Lung (tissue), 16 donors: ENCODE results near the gene CT47A1. TPM values are rescaled to one million over a fixed set of nuclear protein-coding genes. Genes with fewer than 3 reads are reported as not detected.
"Not testable (repeated sequence)": the region's sequence is repeated elsewhere in the genome, so short reads cannot be mapped to it uniquely, and the experiment has no call there.

ENCODE experiments used
- ATAC-seq: fragments of 200-7000 bp; cut with Tn5 transposase; one replicate; pipeline ENCODE4 v1.9.1; 2020; ENCODE audit warnings: moderate number of reproducible peaks; ENCODE audit not compliant: insufficient read depth, low FRiP score
- DNase-seq, 3 donors: peaks; one replicate each; pipeline ENCODE4 v3.0.0-alpha.2; 2013 to 2017
- H3K27ac ChIP-seq, 2 donors: one replicate each; pipeline ENCODE4 v1.5.1; 2013; ENCODE audit warnings: mild to moderate bottlenecking in 2 of 2, moderate library complexity in 2 of 2, control low read depth in 1 of 2, inconsistent platforms in 1 of 2, low read depth in 1 of 2, low read length in 1 of 2
- H3K27me3 ChIP-seq, 3 donors: one replicate each; pipeline ENCODE4 v1.5.1; 2013; ENCODE audit warnings: low read length in 2 of 3; ENCODE audit not compliant: control insufficient read depth in 3 of 3, insufficient read depth in 3 of 3
- H3K36me3 ChIP-seq, 4 donors: one replicate each; pipeline ENCODE4 v1.5.1; 2013; ENCODE audit warnings: low read length in 4 of 4, mild to moderate bottlenecking in 1 of 4, moderate library complexity in 1 of 4; ENCODE audit not compliant: control insufficient read depth in 4 of 4, insufficient read depth in 4 of 4
- H3K4me1 ChIP-seq, 5 donors: one replicate each; pipeline ENCODE4 v1.5.1; 2013; ENCODE audit warnings: low read length in 5 of 5, mild to moderate bottlenecking in 2 of 5, moderate library complexity in 1 of 5; ENCODE audit not compliant: control insufficient read depth in 5 of 5, insufficient read depth in 5 of 5
- H3K4me3 ChIP-seq: one replicate; pipeline ENCODE4 v1.5.1; 2013; ENCODE audit warnings: mild to moderate bottlenecking, control low read depth, moderate library complexity
- H3K9ac ChIP-seq, 2 donors: one replicate each; pipeline ENCODE4 v1.5.1; 2013; ENCODE audit warnings: low read length in 2 of 2, control low read depth in 1 of 2; ENCODE audit not compliant: insufficient read depth in 1 of 2
- H3K9me3 ChIP-seq, 4 donors: one replicate each; pipeline ENCODE4 v1.5.1; 2013; ENCODE audit warnings: low read length in 3 of 4, mild to moderate bottlenecking in 1 of 4, moderate library complexity in 1 of 4; ENCODE audit not compliant: control insufficient read depth in 4 of 4, insufficient read depth in 3 of 4
- CTCF ChIP-seq: IDR thresholded peaks from 2 replicates; pipeline ENCODE4 v1.5.1; 2012; ENCODE audit warnings: mild to moderate bottlenecking; ENCODE audit errors: control extremely low read depth, extremely low read depth
- WGBS, 2 donors: extraction: QIAGEN DNeasy Blood & Tissue Kit; methylation state at CpG; one replicate each; pipeline ENCODE4 v1.1.7; 2013; 5-methylcytosine and 5-hydroxymethylcytosine counted together
- long read RNA-seq, 5 donors: transcript quantifications; one replicate each; lab custom pipeline, GENCODE V29; 2026
- polyA plus RNA-seq, 2 donors: library from polyadenylated mRNA; stranded (reverse); fragments of 200-250 nt; gene quantifications; one replicate each; pipeline ENCODE4 v1.2.1, GENCODE V29; 2013
- total RNA-seq, 2 donors: library from RNA; depleted of rRNA in 1 of 2; stranded (reverse); fragments of >200 nt in 1 of 2; gene quantifications; one replicate each; pipeline ENCODE4 v1.2.1, GENCODE V29; 2014 to 2021
- donor health status: control.
- donor health status: control.
- donor health status: Bipolar disorder and iron deficiency.
- donor health status: healthy.
- donor health status: DM: yes; HTN: yes; CAD: no.

CT47A1 gene
- total RNA-seq = not detected
- polyA plus RNA-seq = not detected
- long read RNA-seq, donor 1 = 0 reads
- long read RNA-seq, donor 2 = 0 reads
- long read RNA-seq, donor 3 = 0 reads
- long read RNA-seq, donor 4 = 0 reads
- long read RNA-seq, donor 5 = 0 reads

DNA sequence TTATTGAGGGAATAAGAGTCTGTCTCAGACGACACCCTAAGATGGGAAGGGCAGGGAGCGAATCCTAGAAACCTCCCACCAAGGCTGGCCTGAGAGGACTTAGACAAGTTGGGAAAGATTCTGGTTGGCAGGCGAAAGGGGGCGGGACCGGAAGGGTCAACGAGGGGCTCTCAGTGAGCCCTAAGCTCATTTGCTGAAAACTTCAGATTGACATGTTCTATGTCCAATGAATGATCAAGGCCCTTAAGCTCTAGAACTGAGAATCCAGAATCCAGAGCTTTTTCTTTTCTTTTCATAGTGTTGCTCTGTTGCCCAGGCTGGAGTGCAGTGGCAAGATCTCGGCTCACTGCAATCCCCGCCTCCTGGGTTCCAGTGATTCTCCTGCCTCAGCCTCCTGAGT, at the start of gene CT47A1:
Gene CT47A1, minus strand, starts transcription at position 101 of the 400 bp plus-strand sequence. CDS start 231 bp downstream, outside the sequence.
- not testable (repeated sequence) for H3K4me3 ChIP-seq, ATAC-seq, H3K36me3 ChIP-seq, H3K27ac ChIP-seq, H3K9ac ChIP-seq, H3K27me3 ChIP-seq, H3K9me3 ChIP-seq, H3K4me1 ChIP-seq, DNase-seq
- no CpG with 5 or more reads among the region's 8 CpGs for WGBS, 2 donors

GRCh38 chrX:121032531-121032930, 47.0 kb upstream of the CT47A1 start:
- H3K36me3 ChIP-seq = no peaks in the 10 kb centered on the region
- ATAC-seq (no peak), DNase-seq (no peak)
- no peaks in the 10 kb centered on the region for H3K4me1 ChIP-seq
- H3K4me3 ChIP-seq = no peak overlapping the region
- WGBS, 2 donors = 50 to 85% methylated on average over 2 of the region's 2 CpGs
- H3K27me3 ChIP-seq = peaks cover 0 to 2% (median 0%) of the 10 kb centered on the region in 3 donors
- H3K9ac ChIP-seq = no peak overlapping the region
- no peak for TF ChIP-seq CTCF
- no peak overlapping the region for H3K27ac ChIP-seq
- H3K9me3 ChIP-seq = no peaks in the 10 kb centered on the region

- no peak for TF ChIP-seq CTCF
- no peak overlapping the region for H3K4me3 ChIP-seq
- H3K27me3 ChIP-seq = no peaks in the 10 kb centered on the region
- no peak overlapping the region for H3K27ac ChIP-seq
- ATAC-seq (no peak), DNase-seq (no peak)
- H3K9ac ChIP-seq = no peak overlapping the region
- no peaks in the 10 kb centered on the region for H3K36me3 ChIP-seq
- WGBS, 2 donors = 88 to 90% methylated on average over 4 of the region's 4 CpGs
- H3K9me3 ChIP-seq = no peaks in the 10 kb centered on the region
- H3K4me1 ChIP-seq = no peaks in the 10 kb centered on the region
These were observed 44.5 kb upstream of the CT47A1 start for GRCh38 chrX:121030083-121030482.

GRCh38 chrX:121028419-121028818, 42.9 kb upstream of the CT47A1 start:
- H3K27ac ChIP-seq = no peak overlapping the region
- DNase-seq (peak in 2 of 3 donors; percentile 18 to 29), ATAC-seq (no peak)
- no peaks in the 10 kb centered on the region for H3K4me1 ChIP-seq
- WGBS, 2 donors = 61 to 71% methylated on average over 1 of the region's 1 CpG
- TF ChIP-seq CTCF = no peak
- no peak overlapping the region for H3K9ac ChIP-seq
- H3K27me3 ChIP-seq = no peaks in the 10 kb centered on the region
- no peaks in the 10 kb centered on the region for H3K36me3 ChIP-seq
- H3K9me3 ChIP-seq = no peaks in the 10 kb centered on the region
- no peak overlapping the region for H3K4me3 ChIP-seq
